Smooth muscle cell of the coronary artery (primary cell): ENCODE measurements around the gene AMIGO3. TPM values are rescaled to one million over a fixed set of nuclear protein-coding genes. Genes with fewer than 3 reads are reported as not detected.

Source experiments
- total RNA-seq: library from RNA; depleted of rRNA; stranded (reverse); fragments of >200 nt; gene quantifications from 2 replicates; pipeline ENCODE4 v1.2.3, GENCODE V29; 2014; ENCODE audit warnings: low replicate concordance

Gene AMIGO3
- total RNA-seq: 0.59 TPM in 1 of 2 replicates, not detected in the other

GRCh38 chr3:49719214-49719884, at the start of gene AMIGO3:
TSS of gene AMIGO3 (minus strand) at chr3:49719684. CDS start at chr3:49719465, 219 bp downstream.

GRCh38 chr3:49723628-49724551, 4.4 kb upstream of the AMIGO3 start, which contains the start of gene GMPPB:
TSS of gene GMPPB (minus strand) at chr3:49723951. CDS start at chr3:49723726, 225 bp downstream.

GRCh38 chr3:49689046-49689907, 30.2 kb downstream of the AMIGO3 start, which contains the start of the genes MST1 and RNF123:
TSS of gene MST1 (minus strand) at chr3:49689474. CDS start at chr3:49688691, 783 bp downstream.
TSS of gene RNF123 (plus strand) at chr3:49689557. CDS start at chr3:49691166, 1,609 bp downstream.

GRCh38 chr3:49673715-49674496, 45.6 kb downstream of the AMIGO3 start, which contains the start of gene APEH:
TSS of gene APEH (plus strand) at chr3:49674351. CDS start at chr3:49674402, 51 bp downstream.

Other genes with a start within 250 kb of the AMIGO3 start
- gene DAG1, start 249.4 kb downstream of the AMIGO3 start, total RNA-seq: 19.3 and 38.8 TPM in 2 replicates
- under 0.01 and 0.08 TPM in 2 replicates for gene BSN, start 165.2 kb downstream of the AMIGO3 start, total RNA-seq
- gene APEH, start 45.3 kb downstream of the AMIGO3 start, total RNA-seq: 101 and 149 TPM in 2 replicates
- 2.3 and 5.3 TPM in 2 replicates for gene MST1, start 30.2 kb downstream of the AMIGO3 start, total RNA-seq
- gene RNF123, start 30.1 kb downstream of the AMIGO3 start, total RNA-seq: 20.0 and 22.1 TPM in 2 replicates
- gene GMPPB, start 4.3 kb upstream of the AMIGO3 start, total RNA-seq: 39.3 and 42.8 TPM in 2 replicates
- gene IP6K1, start 66.9 kb upstream of the AMIGO3 start, total RNA-seq: 31.0 and 69.0 TPM in 2 replicates
- 1.3 TPM in 1 of 2 replicates, not detected in the other for gene CDHR4, start 80.2 kb upstream of the AMIGO3 start, total RNA-seq
- gene INKA1, start 83.6 kb upstream of the AMIGO3 start, total RNA-seq: 5.7 and 10.2 TPM in 2 replicates
- gene UBA7, start 94.3 kb upstream of the AMIGO3 start, total RNA-seq: 32.1 and 69.6 TPM in 2 replicates
- gene TRAIP, start 136.9 kb upstream of the AMIGO3 start, total RNA-seq: 2.0 and 2.8 TPM in 2 replicates
- gene CAMKV, start 150.2 kb upstream of the AMIGO3 start, total RNA-seq: not detected in 2 replicates
- gene MST1R, start 184.2 kb upstream of the AMIGO3 start, total RNA-seq: 0.35 and 0.45 TPM in 2 replicates
- gene MON1A, start 210.1 kb upstream of the AMIGO3 start, total RNA-seq: 5.7 and 8.8 TPM in 2 replicates
- 30.9 and 35.8 TPM in 2 replicates for gene RBM6, start 220.5 kb upstream of the AMIGO3 start, total RNA-seq